Measurements from ENCODE around the gene COL1A1.

COL1A1 gene

DNA sequence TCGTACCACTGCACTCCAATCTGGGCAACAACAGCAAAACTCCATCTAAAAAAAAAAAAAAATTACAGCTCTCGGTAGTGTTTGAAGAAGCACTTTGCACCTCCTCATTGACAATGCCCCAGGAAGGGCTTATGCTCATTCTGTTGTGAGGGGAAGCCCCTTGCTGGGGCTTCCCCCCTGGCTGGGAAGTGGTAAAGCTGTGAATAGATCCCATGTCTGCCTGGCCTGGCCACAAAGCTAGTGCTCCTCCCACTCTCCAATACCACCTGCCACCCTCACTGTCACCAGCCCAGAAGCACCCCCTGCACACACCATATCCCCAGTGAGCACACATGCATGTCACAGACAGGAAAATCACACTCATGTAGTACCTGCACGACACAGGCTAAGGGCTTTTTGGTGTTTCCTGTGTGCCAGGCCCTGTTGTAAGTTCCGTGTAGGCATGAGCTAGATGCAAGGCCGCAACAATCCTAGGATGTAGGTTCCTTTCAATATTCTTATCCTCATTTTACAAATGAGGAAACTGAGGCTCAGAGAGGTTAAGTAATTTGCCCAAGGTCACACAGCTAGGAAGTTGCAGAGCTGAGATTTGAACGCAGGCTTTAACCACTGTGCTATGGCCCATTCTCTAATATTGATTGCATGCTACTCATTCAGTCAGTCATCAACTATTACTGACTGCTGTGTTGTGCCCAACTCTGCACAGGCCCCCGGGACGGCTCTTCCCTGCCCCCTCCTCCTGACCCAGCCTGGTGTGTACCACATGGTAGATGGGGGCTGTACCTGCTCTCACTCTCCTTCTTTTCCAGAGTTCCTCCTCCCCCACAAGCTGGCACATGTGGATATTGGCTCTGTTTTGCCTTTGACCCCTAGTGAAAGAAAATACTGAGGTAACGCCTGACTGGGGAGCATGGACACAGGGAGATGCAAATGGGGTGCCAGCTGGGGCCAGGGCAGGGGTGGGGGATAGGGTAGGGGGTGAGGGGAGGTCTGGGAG is 11.9 kb upstream of the COL1A1 start:
- no peak for DNase-seq

DNA sequence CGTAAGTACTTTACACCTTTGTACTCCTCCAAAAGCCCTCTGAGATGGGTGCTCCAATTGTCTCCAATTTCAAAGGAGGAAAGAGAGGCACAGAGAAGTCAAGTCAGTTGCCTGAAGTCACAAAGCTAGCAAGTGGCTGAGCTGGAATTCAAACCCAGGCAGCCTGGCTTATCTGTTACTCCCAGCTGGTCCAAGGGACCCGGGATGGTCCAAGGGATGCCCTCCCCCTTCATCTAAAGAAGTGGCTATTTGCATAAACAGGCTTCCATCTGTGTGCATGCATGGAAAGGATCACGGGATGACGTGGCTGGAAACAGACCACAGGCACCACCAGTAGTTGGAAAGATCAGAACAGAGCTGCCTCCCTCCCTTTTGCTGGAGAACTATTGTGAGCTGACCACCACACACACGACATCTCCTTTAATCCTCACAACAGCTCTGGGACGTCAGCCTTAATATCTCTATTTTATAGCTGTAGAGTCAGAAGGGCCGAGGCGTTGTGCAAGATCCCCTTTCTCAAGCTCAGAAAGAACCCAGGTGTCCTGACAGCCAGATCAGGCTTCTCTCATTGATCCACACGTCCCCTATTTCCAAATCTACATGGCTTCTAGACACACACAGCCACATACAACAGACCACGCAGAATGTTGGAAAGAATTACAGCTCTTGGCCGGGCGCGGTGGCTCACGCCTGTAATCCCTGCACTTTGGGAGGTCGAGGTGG is 10.9 kb upstream of the COL1A1 start:
- DNase-seq = no peak

GRCh38 chr17:50211249-50212120 is 10.1 kb upstream of the COL1A1 start:
- no peak for DNase-seq

DNA sequence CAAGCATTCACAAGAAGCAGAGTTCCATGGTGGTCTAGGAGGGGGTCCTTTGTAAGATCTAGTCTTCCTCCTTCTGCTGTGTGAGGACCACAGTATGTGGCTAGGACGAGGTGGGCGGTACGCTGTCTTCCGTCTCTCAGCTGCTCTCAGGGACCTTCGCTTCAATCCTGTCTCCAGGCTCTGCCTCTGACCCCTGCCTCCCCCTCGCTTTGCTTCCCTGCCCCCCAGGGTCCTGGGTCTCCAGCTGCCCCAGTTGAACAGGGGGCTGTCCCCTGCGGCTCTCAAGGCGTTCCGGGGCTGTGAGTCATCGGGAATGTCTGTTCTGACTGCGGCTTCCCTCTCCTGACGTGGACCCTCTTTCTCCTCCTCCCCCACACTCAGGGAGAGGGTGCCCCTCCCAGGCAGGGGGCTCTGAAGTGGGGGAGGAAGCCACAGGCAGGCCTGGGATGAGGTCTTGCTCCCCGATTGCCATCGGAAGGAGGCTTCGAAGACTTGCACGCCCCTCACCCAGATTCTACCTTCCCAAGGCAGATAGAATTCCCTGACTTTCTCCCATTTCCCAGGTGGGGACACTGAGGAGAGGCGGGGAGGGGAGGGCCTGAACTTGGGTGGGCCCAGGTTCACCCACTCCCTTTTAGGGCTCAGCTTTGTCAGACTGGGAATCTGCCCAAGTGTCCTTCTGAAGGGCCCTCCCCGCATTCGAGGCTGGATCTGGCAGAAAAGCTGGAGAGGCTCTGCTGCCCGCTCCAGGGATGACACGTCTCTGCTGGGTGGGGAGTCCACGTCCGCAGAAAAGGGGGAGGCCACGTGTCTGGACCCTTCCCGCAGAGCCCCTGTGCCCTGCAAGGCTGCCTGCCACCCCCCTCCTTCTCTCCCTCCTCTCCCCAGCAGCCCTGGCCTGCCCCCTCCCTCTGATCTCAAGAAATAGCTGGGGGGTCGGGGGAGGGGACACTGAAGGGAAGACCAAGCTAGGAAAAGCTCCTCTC is 9.1 kb upstream of the COL1A1 start:
- DNase-seq = no peak

DNA sequence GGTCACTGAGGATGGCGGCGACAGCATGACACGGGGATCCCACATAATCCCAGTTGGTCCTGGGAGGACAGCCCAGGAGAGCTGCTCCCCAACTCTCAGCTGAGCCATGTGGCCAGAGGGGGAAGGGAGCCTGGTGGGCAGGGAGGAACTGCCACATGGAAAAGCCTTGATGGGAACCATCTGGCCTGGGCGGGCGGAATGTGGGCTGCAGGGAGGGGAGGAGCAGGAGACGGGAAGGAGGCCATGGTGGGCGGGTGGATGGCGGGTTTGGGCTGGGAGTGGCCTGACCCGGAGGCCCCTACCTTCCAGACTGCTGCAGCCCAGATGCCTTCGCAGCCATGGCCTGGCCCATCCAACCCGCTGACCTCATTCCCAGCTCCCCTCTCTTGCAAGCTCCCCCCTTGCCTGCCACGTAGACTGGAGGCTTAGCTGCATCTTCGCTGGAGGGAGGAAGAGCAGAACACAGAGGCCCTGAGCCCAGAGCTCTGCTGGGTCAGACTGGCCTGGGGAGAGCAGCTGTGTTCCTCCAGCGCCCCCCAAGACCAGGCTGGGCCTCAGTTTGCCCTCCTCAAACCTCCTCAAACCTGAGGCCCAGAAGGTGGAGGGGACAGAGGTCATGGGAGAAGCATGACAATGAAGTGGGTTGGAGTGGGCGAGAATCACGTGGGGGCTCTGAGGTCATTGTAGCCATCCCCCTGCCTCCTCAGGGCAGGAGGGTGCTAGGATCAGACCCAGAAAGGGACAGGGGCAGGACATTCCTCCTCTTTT is 8.2 kb upstream of the COL1A1 start:
- no peak for DNase-seq

- DNase-seq = no peak
Measured at GRCh38 chr17:50209133-50209471, 7.7 kb upstream of the COL1A1 start.

GRCh38 chr17:50208611-50209061 is 7.2 kb upstream of the COL1A1 start:
- no peak for DNase-seq

DNA sequence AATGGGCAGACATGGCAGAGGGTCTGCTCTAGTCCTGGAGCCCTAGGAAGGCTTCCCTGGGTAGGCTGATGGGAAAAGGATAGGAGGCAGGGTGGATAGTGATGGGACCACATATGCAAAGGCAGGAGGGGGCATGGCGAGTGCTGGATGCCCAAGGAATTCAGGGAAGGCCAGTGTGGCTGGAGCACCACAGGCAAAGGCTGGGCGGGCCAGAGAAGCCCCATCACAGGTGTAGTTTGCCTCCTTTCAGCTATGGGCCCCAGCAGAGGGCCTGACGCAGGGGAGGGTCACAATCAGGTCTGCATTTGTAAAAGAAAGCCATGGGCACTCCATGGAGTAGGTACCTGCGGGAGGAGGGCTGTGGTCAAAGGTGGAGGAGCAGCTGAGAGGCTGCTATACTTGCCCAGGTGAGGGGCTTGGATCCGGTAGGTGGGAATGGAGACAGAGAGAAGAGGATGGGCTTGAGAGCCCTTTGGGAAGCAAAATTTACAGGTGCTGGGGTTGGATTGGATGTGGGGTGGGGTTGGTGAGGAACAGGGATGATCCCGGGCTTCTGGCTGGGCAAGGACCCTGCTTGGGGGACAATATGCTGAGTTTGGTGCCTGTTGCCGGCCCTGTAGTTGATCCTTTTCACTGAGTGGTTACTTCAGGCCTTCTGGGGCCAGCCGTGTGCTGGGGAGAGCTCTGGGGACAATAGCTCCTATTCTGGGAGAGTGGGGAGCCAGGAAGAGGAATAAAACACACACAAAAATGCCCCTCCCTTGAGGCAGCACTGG is 6.5 kb upstream of the COL1A1 start:
- DNase-seq = no peak

GRCh38 chr17:50207315-50207714 is 5.9 kb upstream of the COL1A1 start:
- DNase-seq = no peak

GRCh38 chr17:50206604-50207293 is 5.3 kb upstream of the COL1A1 start:
- DNase-seq = no peak

GRCh38 chr17:50205963-50206505 is 4.6 kb upstream of the COL1A1 start:
- no peak for DNase-seq

DNA sequence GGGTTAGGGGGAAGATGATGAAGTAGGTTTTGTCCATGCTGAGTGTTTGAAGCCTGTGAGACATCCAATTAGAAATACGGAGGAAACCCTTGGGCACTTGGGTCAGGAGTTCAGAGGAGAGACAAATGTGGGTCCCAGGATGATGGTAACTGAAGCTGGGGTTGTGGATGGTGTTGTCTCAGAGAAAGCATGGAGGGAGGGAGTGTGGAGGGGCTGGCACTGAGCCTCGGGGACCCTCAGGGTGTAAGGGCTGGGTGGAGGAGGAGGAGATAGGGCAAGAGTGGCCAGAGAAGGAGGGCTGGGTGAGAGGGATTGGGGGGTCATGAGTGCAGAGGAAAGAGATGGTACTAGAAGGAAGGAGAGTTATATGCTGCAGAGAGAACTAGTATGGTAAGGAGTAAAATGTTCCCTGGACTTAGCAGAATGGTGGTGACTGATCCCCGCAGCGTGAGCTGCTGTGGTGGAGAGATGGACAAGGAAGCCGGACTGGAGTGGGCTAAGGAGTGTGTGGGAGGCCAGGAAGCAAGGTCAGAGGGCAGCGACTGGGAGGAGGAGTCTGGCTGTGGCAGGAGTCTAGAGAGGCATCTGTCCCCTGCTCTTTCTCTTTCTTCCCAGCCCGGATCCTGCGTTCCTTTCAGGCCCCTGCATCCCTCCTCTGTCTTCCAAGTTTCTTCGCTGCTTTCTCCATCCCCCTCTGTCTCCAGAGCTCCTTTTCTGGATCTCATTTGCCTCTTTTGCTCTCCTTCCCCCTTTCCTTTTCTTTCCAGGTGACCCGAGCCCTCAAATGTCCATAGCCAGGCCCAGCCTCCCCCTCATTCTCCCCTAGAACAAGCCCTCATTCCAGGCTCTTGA is 3.9 kb upstream of the COL1A1 start:
- no peak for DNase-seq

- DNase-seq = no peak
Measured at GRCh38 chr17:50204431-50204830, 3.0 kb upstream of the COL1A1 start.

GRCh38 chr17:50203604-50204345 is 2.3 kb upstream of the COL1A1 start:
- DNase-seq = no peak

- no peak for DNase-seq
Measured at GRCh38 chr17:50203086-50203485, 1.7 kb upstream of the COL1A1 start.

GRCh38 chr17:50200457-50201275 is 765 bp downstream of the COL1A1 start:
- peak; percentile 80 for DNase-seq

All from AML-193 (cell line).